Stimulated activated CD4-positive, alpha-beta T cell treated with anti-CD3 and anti-CD28 coated beads, Interleukin-12 subunit alpha, Interleukin-12 subunit beta, amount 100 ng/mL, for 48 hours (primary cell): ENCODE results near the gene MEIS3.
A peak's percentile ranks its signal among the peaks of the same experiment; 100 is the strongest.
"Not testable (repeated sequence)": the region's sequence is repeated elsewhere in the genome, so short reads cannot be mapped to it uniquely, and the experiment has no call there.

Experiments used
- DNase-seq, 3 donors: peaks; one replicate each; pipeline ENCODE4 v3.0.0-alpha.2; 2020; ENCODE audit warnings: low read depth in 2 of 3, low spot score in 1 of 3

The MEIS3 gene

GRCh38 chr19:47417107-47417745 is 2.1 kb downstream of the MEIS3 start:
- DNase-seq: no peak

GRCh38 chr19:47416643-47416985 is 2.7 kb downstream of the MEIS3 start:
- no peak for DNase-seq

GRCh38 chr19:47415953-47416642 is 3.2 kb downstream of the MEIS3 start:
- no peak for DNase-seq

GRCh38 chr19:47414469-47414868 is 4.9 kb downstream of the MEIS3 start:
- no peak for DNase-seq

- no peak for DNase-seq
Observed at GRCh38 chr19:47413941-47414340, 5.4 kb downstream of the MEIS3 start.

GRCh38 chr19:47411696-47412095 is 7.6 kb downstream of the MEIS3 start:
- not testable (repeated sequence) for DNase-seq

- DNase-seq: no peak
Observed at GRCh38 chr19:47411101-47411500, 8.2 kb downstream of the MEIS3 start.

- DNase-seq: no peak
Observed at GRCh38 chr19:47408156-47408938, 11.0 kb downstream of the MEIS3 start.

GRCh38 chr19:47407417-47407774 is 11.9 kb downstream of the MEIS3 start:
- no peak for DNase-seq

- DNase-seq: no peak
Observed at GRCh38 chr19:47406711-47407416, 12.5 kb downstream of the MEIS3 start.

GRCh38 chr19:47405854-47406417 is 13.4 kb downstream of the MEIS3 start:
- no peak for DNase-seq

- DNase-seq: no peak
Observed at GRCh38 chr19:47405197-47405550, 14.2 kb downstream of the MEIS3 start.

GRCh38 chr19:47404334-47405196 is 14.8 kb downstream of the MEIS3 start:
- no peak for DNase-seq

GRCh38 chr19:47402504-47402903 is 16.8 kb downstream of the MEIS3 start:
- DNase-seq: no peak

- DNase-seq: no peak
Observed at GRCh38 chr19:47398707-47399597, 20.4 kb downstream of the MEIS3 start.

GRCh38 chr19:47391510-47392223 is 27.7 kb downstream of the MEIS3 start:
- peak; percentile 65 to 88 (median 71) for DNase-seq

GRCh38 chr19:47390533-47391488 is 28.5 kb downstream of the MEIS3 start:
- DNase-seq: no peak

GRCh38 chr19:47389150-47389556 is 30.2 kb downstream of the MEIS3 start:
- no peak for DNase-seq
